Liver (tissue), 9 donors: ENCODE results near the gene COX4I1. TPM values are rescaled to one million over a fixed set of nuclear protein-coding genes. Genes with fewer than 3 reads are reported as not detected.

Experiments used
- DNase-seq: peaks from one replicate; pipeline ENCODE4 v3.0.0-alpha.2; 2017; ENCODE audit warnings: low spot score
- H3K27ac ChIP-seq, 2 donors: one replicate each; pipeline ENCODE4 v1.7.0; 2013; ENCODE audit warnings: inconsistent platforms in 2 of 2, low read length in 2 of 2, control low read depth in 1 of 2, low read depth in 1 of 2, mild to moderate bottlenecking in 1 of 2
- H3K27me3 ChIP-seq, 4 donors: one replicate each; pipeline versions ENCODE4 v1.6.1 to v1.7.0; 2013; ENCODE audit warnings: low read length in 3 of 4, inconsistent platforms in 1 of 4, mild to moderate bottlenecking in 1 of 4, moderate library complexity in 1 of 4; ENCODE audit not compliant: control insufficient read depth in 4 of 4, insufficient read depth in 4 of 4
- H3K36me3 ChIP-seq, 4 donors: one replicate each; pipeline versions ENCODE4 v1.6.1 to v1.7.0; 2013; ENCODE audit warnings: low read length in 3 of 4, mild to moderate bottlenecking in 3 of 4, low read depth in 1 of 4, moderate library complexity in 1 of 4; ENCODE audit not compliant: control insufficient read depth in 4 of 4, insufficient read depth in 3 of 4
- H3K4me1 ChIP-seq, 4 donors: one replicate each; pipeline versions ENCODE4 v1.6.1 to v1.7.0; 2013; ENCODE audit warnings: low read length in 3 of 4, mild to moderate bottlenecking in 3 of 4, moderate library complexity in 1 of 4; ENCODE audit not compliant: control insufficient read depth in 4 of 4, insufficient read depth in 4 of 4
- H3K4me3 ChIP-seq, 3 donors: one replicate each; pipeline versions ENCODE4 v1.6.1 to v1.7.0; 2013; ENCODE audit warnings: low read length in 3 of 3, control low read depth in 1 of 3, low read depth in 1 of 3, mild to moderate bottlenecking in 1 of 3
- H3K9ac ChIP-seq, 2 donors: one replicate each; pipeline ENCODE4 v1.7.0; 2013; ENCODE audit warnings: low read length in 2 of 2, mild to moderate bottlenecking in 2 of 2, moderate library complexity in 2 of 2, control low read depth in 1 of 2, low read depth in 1 of 2
- H3K9me3 ChIP-seq, 4 donors: one replicate each; pipeline versions ENCODE4 v1.6.1 to v1.7.0; 2013; ENCODE audit warnings: low read length in 3 of 4; ENCODE audit not compliant: control insufficient read depth in 4 of 4
- EGR1 ChIP-seq, 2 donors: IDR thresholded peaks; 2 replicates each; pipeline ENCODE4 v1.6.1; 2016 to 2018; ENCODE audit warnings: antibody characterized with exemption in 2 of 2, low read depth in 2 of 2
- FOXA1 ChIP-seq: IDR thresholded peaks from 2 replicates; pipeline ENCODE4 v1.6.1; 2016; ENCODE audit warnings: antibody characterized with exemption
- FOXA2 ChIP-seq: IDR thresholded peaks from 2 replicates; pipeline ENCODE4 v1.6.1; 2016; ENCODE audit warnings: antibody characterized with exemption
- GABPA ChIP-seq, 2 donors: IDR thresholded peaks in 1 of 2; conservative IDR thresholded peaks in 1 of 2; 2 replicates each; pipeline ENCODE4 v1.6.1; 2016; ENCODE audit warnings: antibody characterized with exemption in 2 of 2, mild to moderate bottlenecking in 1 of 2, moderate library complexity in 1 of 2
- HNF4A ChIP-seq, 2 donors: conservative IDR thresholded peaks; 2 replicates each; pipeline ENCODE4 v1.6.1; 2016; ENCODE audit warnings: antibody characterized with exemption in 2 of 2, mild to moderate bottlenecking in 2 of 2
- HNF4G ChIP-seq: IDR thresholded peaks from 2 replicates; pipeline ENCODE4 v1.6.1; 2016; ENCODE audit warnings: antibody characterized with exemption
- JUND ChIP-seq, 2 donors: IDR thresholded peaks; 2 replicates each; pipeline ENCODE4 v1.6.1; 2016; ENCODE audit warnings: antibody characterized with exemption in 2 of 2
- NR2F2 ChIP-seq: IDR thresholded peaks from 2 replicates; pipeline ENCODE4 v1.6.1; 2016; ENCODE audit warnings: antibody characterized with exemption
- RAD21 ChIP-seq, 2 donors: IDR thresholded peaks; 2 replicates each; pipeline ENCODE4 v1.6.1; 2016; ENCODE audit warnings: antibody characterized with exemption in 2 of 2, mild to moderate bottlenecking in 2 of 2
- RXRA ChIP-seq, 2 donors: IDR thresholded peaks; 2 replicates each; pipeline ENCODE4 v1.6.1; 2017 to 2018; ENCODE audit warnings: antibody characterized with exemption in 2 of 2, mild to moderate bottlenecking in 1 of 2
- SP1 ChIP-seq: IDR thresholded peaks from 2 replicates; pipeline ENCODE4 v1.6.1; 2018; ENCODE audit warnings: antibody characterized with exemption, mild to moderate bottlenecking
- TAF1 ChIP-seq: conservative IDR thresholded peaks from 2 replicates; pipeline ENCODE4 v1.6.1; 2016; ENCODE audit warnings: antibody characterized with exemption, mild to moderate bottlenecking
- YY1 ChIP-seq: IDR thresholded peaks from 2 replicates; pipeline ENCODE4 v1.6.1; 2016; ENCODE audit warnings: antibody characterized with exemption, mild to moderate bottlenecking
- WGBS: extraction: QIAGEN DNeasy Blood & Tissue Kit; methylation state at CpG from one replicate; pipeline ENCODE4 v1.1.7; 2013; 5-methylcytosine and 5-hydroxymethylcytosine counted together
- polyA plus RNA-seq, 2 donors: library from polyadenylated mRNA; stranded (reverse) in 1 of 2; unstranded in 1 of 2; fragments of 200-250 nt in 1 of 2; fragments of >200 nt in 1 of 2; fragmentation: Nextera tagmentation in 1 of 2; extraction: Ambion mirVana in 1 of 2; gene quantifications; one replicate each; pipeline versions ENCODE4 v1.2.1 to v1.2.3, GENCODE V29; 2013 to 2015
- total RNA-seq, 2 donors: library from RNA; depleted of rRNA; stranded (reverse); fragments of >200 nt; gene quantifications; one replicate each; pipeline ENCODE4 v1.2.3, GENCODE V29; 2014
- TF ChIP-seq, protein P1 (sequence below): IDR thresholded peaks from 2 replicates; pipeline ENCODE4 v1.6.1; 2016; ENCODE audit warnings: antibody characterized with exemption
- TF ChIP-seq, protein P2 (sequence below): fragments of 150-350 bp; IDR thresholded peaks from 2 replicates; pipeline ENCODE4 v1.5.1; 2017; ENCODE audit warnings: improper control_type of control experiment, low read depth, low read length; ENCODE audit not compliant: missing input control
- TF ChIP-seq, protein P3 (sequence below): IDR thresholded peaks from 2 replicates; pipeline ENCODE4 v1.6.1; 2016; ENCODE audit warnings: antibody characterized with exemption
- TF ChIP-seq, protein P4 (sequence below): IDR thresholded peaks from 2 replicates; pipeline ENCODE4 v1.6.1; 2016; ENCODE audit warnings: antibody characterized with exemption, mild to moderate bottlenecking
- TF ChIP-seq, protein P5 (sequence below): IDR thresholded peaks from 2 replicates; pipeline ENCODE4 v1.6.1; 2016; ENCODE audit warnings: antibody characterized with exemption
- donor health status: healthy.
- donor health status: healthy.
- donor health status: healthy.
- donor health status: healthy.
- donor health status: healthy.

COX4I1 gene
- total and polyA plus RNA-seq, 4 donors: 186 to 576 (median 331) TPM

DNA sequence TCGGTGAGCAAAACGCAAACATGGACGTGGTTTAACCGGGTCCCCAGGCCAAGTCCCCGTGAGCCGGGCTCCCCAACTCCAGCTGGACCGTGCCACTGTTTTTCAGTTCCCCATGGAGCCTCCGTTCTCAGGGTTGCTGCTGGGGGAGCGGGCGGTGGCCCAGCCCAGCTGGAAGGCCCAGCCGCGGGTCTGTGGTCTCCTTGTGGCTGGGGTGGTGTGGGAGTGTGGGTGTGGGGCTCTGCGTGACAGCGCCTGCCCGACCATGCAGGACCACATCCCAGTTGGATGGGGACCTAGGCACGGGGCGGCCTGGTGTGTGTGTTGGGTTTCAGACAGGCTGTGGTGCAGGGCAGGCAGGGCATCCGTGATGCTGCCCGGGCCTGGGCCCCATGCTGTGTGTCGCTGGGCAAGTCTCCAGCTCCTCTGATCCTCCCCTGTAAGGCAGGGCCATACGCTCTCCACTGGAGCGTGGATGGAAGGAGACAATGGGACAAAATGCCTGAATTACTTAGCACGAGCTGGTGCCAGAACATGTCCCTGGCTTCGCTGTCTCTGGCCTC is 40.3 kb downstream of the COX4I1 start:
- Histone ChIP-seq H3K27me3 (no peaks in the 10 kb centered on the region), H3K4me3 (no peak overlapping the region), H3K4me1 (no peaks in the 10 kb centered on the region), H3K9ac (no peak overlapping the region), H3K9me3 (peaks cover 0 to 3% (median 0%) of the 10 kb centered on the region in 4 donors), H3K36me3 (peaks cover 0 to 4% (median 0%) of the 10 kb centered on the region in 4 donors), H3K27ac (no peak overlapping the region)
- WGBS: 88% methylated on average over 24 of the region's 24 CpGs
- DNase-seq: no peak
- TF ChIP-seq, protein P1, sequence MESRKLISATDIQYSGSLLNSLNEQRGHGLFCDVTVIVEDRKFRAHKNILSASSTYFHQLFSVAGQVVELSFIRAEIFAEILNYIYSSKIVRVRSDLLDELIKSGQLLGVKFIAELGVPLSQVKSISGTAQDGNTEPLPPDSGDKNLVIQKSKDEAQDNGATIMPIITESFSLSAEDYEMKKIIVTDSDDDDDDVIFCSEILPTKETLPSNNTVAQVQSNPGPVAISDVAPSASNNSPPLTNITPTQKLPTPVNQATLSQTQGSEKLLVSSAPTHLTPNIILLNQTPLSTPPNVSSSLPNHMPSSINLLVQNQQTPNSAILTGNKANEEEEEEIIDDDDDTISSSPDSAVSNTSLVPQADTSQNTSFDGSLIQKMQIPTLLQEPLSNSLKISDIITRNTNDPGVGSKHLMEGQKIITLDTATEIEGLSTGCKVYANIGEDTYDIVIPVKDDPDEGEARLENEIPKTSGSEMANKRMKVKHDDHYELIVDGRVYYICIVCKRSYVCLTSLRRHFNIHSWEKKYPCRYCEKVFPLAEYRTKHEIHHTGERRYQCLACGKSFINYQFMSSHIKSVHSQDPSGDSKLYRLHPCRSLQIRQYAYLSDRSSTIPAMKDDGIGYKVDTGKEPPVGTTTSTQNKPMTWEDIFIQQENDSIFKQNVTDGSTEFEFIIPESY: no peak
- no peak for TF ChIP-seq TAF1
- no peak for TF ChIP-seq GABPA (IDR thresholded peaks at IDR 0.05 in 1 of 2, conservative IDR thresholded peaks at IDR 0.05 in 1 of 2)
- TF ChIP-seq NR2F2: no peak
- TF ChIP-seq, protein P2, sequence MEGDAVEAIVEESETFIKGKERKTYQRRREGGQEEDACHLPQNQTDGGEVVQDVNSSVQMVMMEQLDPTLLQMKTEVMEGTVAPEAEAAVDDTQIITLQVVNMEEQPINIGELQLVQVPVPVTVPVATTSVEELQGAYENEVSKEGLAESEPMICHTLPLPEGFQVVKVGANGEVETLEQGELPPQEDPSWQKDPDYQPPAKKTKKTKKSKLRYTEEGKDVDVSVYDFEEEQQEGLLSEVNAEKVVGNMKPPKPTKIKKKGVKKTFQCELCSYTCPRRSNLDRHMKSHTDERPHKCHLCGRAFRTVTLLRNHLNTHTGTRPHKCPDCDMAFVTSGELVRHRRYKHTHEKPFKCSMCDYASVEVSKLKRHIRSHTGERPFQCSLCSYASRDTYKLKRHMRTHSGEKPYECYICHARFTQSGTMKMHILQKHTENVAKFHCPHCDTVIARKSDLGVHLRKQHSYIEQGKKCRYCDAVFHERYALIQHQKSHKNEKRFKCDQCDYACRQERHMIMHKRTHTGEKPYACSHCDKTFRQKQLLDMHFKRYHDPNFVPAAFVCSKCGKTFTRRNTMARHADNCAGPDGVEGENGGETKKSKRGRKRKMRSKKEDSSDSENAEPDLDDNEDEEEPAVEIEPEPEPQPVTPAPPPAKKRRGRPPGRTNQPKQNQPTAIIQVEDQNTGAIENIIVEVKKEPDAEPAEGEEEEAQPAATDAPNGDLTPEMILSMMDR: no peak
- TF ChIP-seq, protein P3, sequence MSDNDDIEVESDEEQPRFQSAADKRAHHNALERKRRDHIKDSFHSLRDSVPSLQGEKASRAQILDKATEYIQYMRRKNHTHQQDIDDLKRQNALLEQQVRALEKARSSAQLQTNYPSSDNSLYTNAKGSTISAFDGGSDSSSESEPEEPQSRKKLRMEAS: no peak
- TF ChIP-seq, protein P4, sequence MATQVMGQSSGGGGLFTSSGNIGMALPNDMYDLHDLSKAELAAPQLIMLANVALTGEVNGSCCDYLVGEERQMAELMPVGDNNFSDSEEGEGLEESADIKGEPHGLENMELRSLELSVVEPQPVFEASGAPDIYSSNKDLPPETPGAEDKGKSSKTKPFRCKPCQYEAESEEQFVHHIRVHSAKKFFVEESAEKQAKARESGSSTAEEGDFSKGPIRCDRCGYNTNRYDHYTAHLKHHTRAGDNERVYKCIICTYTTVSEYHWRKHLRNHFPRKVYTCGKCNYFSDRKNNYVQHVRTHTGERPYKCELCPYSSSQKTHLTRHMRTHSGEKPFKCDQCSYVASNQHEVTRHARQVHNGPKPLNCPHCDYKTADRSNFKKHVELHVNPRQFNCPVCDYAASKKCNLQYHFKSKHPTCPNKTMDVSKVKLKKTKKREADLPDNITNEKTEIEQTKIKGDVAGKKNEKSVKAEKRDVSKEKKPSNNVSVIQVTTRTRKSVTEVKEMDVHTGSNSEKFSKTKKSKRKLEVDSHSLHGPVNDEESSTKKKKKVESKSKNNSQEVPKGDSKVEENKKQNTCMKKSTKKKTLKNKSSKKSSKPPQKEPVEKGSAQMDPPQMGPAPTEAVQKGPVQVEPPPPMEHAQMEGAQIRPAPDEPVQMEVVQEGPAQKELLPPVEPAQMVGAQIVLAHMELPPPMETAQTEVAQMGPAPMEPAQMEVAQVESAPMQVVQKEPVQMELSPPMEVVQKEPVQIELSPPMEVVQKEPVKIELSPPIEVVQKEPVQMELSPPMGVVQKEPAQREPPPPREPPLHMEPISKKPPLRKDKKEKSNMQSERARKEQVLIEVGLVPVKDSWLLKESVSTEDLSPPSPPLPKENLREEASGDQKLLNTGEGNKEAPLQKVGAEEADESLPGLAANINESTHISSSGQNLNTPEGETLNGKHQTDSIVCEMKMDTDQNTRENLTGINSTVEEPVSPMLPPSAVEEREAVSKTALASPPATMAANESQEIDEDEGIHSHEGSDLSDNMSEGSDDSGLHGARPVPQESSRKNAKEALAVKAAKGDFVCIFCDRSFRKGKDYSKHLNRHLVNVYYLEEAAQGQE: no peak
- TF ChIP-seq, protein P5, sequence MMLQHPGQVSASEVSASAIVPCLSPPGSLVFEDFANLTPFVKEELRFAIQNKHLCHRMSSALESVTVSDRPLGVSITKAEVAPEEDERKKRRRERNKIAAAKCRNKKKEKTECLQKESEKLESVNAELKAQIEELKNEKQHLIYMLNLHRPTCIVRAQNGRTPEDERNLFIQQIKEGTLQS: no peak
- no peak for TF ChIP-seq HNF4G
- no peak for TF ChIP-seq EGR1 (IDR thresholded peaks at IDR 0.05; ENCODE audit: low read depth in 2 of 2)
- no peak for TF ChIP-seq RAD21 (IDR thresholded peaks at IDR 0.05)
- no peak for TF ChIP-seq SP1
- TF ChIP-seq HNF4A (conservative IDR thresholded peaks at IDR 0.05): no peak
- TF ChIP-seq YY1: no peak
- no peak for TF ChIP-seq FOXA2
- no peak for TF ChIP-seq RXRA (IDR thresholded peaks at IDR 0.05)
- no peak for TF ChIP-seq JUND (IDR thresholded peaks at IDR 0.05)
- no peak for TF ChIP-seq FOXA1
